CD8-positive, alpha-beta memory T cell (primary cell): Measurements from ENCODE around the gene KDM6B. TPM values are rescaled to one million over a fixed set of nuclear protein-coding genes. Genes with fewer than 3 reads are reported as not detected.

Experiments used
- CTCF ChIA-PET: fragments of 350-600 bp; sonication (Branson Sonifier 250); formaldehyde crosslinking; loops from one replicate; lab custom pipeline; 2021; ENCODE audit warnings: antibody characterized with exemption; lab: Charles Lee
- POLR2A ChIA-PET: fragments of 350-600 bp; sonication (Branson Sonifier 250); formaldehyde crosslinking; loops from one replicate; lab custom pipeline; 2021; ENCODE audit warnings: antibody characterized with exemption; lab: Charles Lee
- DNase-seq, 5 donors: peaks; one replicate each; pipeline versions ENCODE4 v3.0.0 to v3.0.0-alpha.2; 2020 to 2022; ENCODE audit warnings: mixed read lengths in 1 of 5
- H3K27ac ChIP-seq: one replicate; pipeline ENCODE4 v1.7.0; 2013; ENCODE audit warnings: low read depth, mild to moderate bottlenecking, low read length, moderate library complexity
- H3K27me3 ChIP-seq: 2 replicates; pipeline ENCODE4 v1.7.0; 2013; ENCODE audit warnings: low read length, mild to moderate bottlenecking; ENCODE audit not compliant: insufficient read depth, poor library complexity, severe bottlenecking
- H3K36me3 ChIP-seq: 2 replicates; pipeline ENCODE4 v1.7.0; 2013; ENCODE audit warnings: mild to moderate bottlenecking, low read length, moderate library complexity; ENCODE audit not compliant: insufficient read depth
- H3K4me1 ChIP-seq: 2 replicates; pipeline ENCODE4 v1.7.0; 2013; ENCODE audit warnings: mild to moderate bottlenecking, low read length, moderate library complexity; ENCODE audit not compliant: insufficient read depth
- H3K4me3 ChIP-seq: 2 replicates; pipeline ENCODE4 v1.7.0; 2013; ENCODE audit warnings: mild to moderate bottlenecking, low read length
- H3K9me3 ChIP-seq: 2 replicates; pipeline ENCODE4 v1.7.0; 2013; ENCODE audit warnings: mild to moderate bottlenecking, low read length
- H3K27ac Mint-ChIP-seq, 8 donors: one replicate each; pipeline ENCODE4 v1.8.0; 2020 to 2021; ENCODE audit warnings: mixed read lengths in 8 of 8, mild to moderate bottlenecking in 6 of 8, inconsistent platforms in 3 of 8, moderate library complexity in 3 of 8
- H3K27me3 Mint-ChIP-seq, 2 donors: one replicate each; pipeline ENCODE4 v1.8.0; 2020 to 2021; ENCODE audit warnings: mixed read lengths in 2 of 2, mild to moderate bottlenecking in 1 of 2, moderate library complexity in 1 of 2
- H3K36me3 Mint-ChIP-seq, 3 donors: one replicate each; pipeline ENCODE4 v1.8.0; 2020 to 2021; ENCODE audit warnings: mixed read lengths in 3 of 3, inconsistent platforms in 1 of 3, mild to moderate bottlenecking in 1 of 3
- H3K4me1 Mint-ChIP-seq, 3 donors: one replicate each; pipeline ENCODE4 v1.8.0; 2020 to 2021; ENCODE audit warnings: mixed read lengths in 3 of 3, inconsistent platforms in 1 of 3, mild to moderate bottlenecking in 1 of 3
- H3K4me3 Mint-ChIP-seq, 7 donors: one replicate each; pipeline ENCODE4 v1.8.0; 2020 to 2021; ENCODE audit warnings: mixed read lengths in 7 of 7, mild to moderate bottlenecking in 6 of 7, moderate library complexity in 4 of 7, inconsistent platforms in 2 of 7
- H3K9me3 Mint-ChIP-seq, 5 donors: one replicate each; pipeline ENCODE4 v1.8.0; 2020 to 2022; ENCODE audit warnings: mixed read lengths in 5 of 5, mild to moderate bottlenecking in 3 of 5, moderate library complexity in 2 of 5, inconsistent platforms in 1 of 5
- polyA plus RNA-seq: library from polyadenylated mRNA; unstranded; fragments of 300-500 nt; fragmentation: Illumina TruSeq; gene quantifications from one replicate; pipeline ENCODE4 v1.2.3, GENCODE V29; 2021
- total RNA-seq, 2 experiments: library from RNA; stranded (reverse); gene quantifications; one replicate each; pipeline ENCODE4 v1.2.3, GENCODE V29; 2021

KDM6B gene
- total and polyA plus RNA-seq, 3 experiments from 2014 or later: 1.2 to 89.7 (median 84.2) TPM

DNA sequence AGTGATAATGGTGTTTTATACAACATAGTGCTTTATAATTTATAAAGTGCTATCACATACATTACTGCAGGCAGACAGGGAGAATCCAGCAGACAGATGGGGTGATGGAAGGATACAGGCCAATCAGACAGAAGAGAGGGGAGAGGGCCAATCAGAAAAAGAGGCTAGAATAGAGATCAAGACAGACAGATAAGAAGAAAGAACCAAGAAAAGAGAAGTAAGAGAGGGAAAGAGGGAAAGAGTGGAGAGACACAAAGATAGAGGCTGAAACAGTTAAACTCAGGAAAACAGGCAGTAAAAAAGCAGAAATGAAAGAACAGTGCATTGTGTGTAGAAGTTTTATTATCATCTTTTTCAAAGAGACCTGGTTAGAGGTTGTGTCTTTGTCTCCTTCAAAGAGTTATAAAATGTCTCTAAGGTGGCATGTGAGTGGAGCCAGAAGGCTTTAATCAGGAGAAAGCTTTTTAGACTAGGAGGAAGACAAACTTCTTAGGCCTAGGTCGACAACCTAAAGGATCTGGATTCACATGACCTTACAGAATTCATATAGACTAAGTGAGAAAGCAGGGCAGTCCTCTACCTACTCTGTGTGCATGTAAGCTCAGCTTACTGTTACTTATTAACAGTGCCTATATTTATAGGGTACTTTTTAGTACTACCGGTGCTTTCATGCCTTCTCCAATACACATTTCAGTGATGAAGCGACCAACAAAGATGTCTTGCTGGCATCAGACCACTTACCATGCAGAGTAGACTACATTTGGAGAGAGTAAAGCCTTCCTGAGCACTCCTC is 46.3 kb downstream of the KDM6B start:
- Mint-ChIP-seq H3K4me1 (peaks cover 7 to 17% (median 13%) of the 10 kb centered on the region in 3 donors), H3K36me3 (peaks cover 0 to 14% (median 2%) of the 10 kb centered on the region in 3 donors), H3K27me3 (no peaks in the 10 kb centered on the region), H3K9me3 (no peaks in the 10 kb centered on the region), H3K4me3 (no peak overlapping the region), H3K27ac (no peak overlapping the region)
- Histone ChIP-seq H3K4me1 (peaks cover 45% of the 10 kb centered on the region), H3K9me3 (no peaks in the 10 kb centered on the region), H3K36me3 (peaks cover 4% of the 10 kb centered on the region), H3K4me3 (no peak overlapping the region), H3K27me3 (no peaks in the 10 kb centered on the region), H3K27ac (no peak overlapping the region)
- no peak for DNase-seq
- ChIA-PET POLR2A (no interaction called here), CTCF (interaction anchor here (1.3 kb wide), 1 partner anchor 110 kb away, joined by 4 read pairs; no protein-coding TSS in a partner anchor)

DNA sequence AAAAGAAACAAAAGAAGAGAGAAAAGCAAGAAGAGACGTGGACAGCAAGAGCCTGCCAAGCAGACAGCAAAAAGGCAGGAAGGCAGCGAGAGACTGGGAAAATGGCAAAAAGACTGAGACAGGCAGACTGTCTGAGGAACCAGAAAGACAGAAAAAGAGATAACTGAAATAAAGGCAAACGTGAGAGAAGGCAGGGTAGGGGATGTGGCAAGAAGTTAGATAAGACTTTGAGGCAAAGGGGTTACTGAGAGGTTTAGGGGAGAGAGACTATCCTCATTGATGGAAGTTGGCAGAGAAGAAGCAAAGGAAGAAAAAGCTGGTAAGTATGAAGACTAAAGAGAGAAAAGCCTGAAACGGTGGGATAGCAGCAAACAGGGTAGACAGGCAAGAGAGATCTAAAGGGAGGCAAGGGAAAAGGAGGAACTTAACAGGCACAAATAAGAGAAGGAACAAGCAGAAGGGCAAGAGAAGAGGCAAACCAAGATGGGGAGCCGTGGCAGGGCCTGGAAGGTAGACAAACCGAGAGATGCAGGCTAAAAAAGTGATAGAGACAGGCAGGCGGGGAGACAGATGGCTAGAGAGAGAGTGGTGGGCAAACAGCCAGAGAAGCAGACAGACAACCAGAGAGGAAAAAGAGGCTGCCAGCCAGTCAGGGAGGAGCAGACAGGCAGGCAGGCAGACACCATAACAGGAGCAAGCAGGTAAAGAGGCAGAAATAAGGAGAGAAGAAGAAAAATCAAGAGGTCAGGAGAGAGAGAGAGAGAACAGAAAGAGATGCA is 47.4 kb downstream of the KDM6B start:
- Histone ChIP-seq H3K9me3 (no peaks in the 10 kb centered on the region), H3K27ac (no peak overlapping the region), H3K27me3 (no peaks in the 10 kb centered on the region), H3K4me3 (no peak overlapping the region), H3K36me3 (peaks cover 4% of the 10 kb centered on the region), H3K4me1 (peaks cover 47% of the 10 kb centered on the region)
- ChIA-PET POLR2A (no interaction called here), CTCF (no interaction called here)
- Mint-ChIP-seq H3K27ac (no peak overlapping the region), H3K4me1 (peaks cover 8 to 10% (median 8%) of the 10 kb centered on the region in 3 donors), H3K36me3 (peaks cover 0 to 16% (median 0%) of the 10 kb centered on the region in 3 donors), H3K27me3 (peaks cover 0 to 3% of the 10 kb centered on the region in 2 donors), H3K4me3 (no peak overlapping the region), H3K9me3 (peaks cover 0 to 2% (median 0%) of the 10 kb centered on the region in 5 donors)
- DNase-seq: no peak

DNA sequence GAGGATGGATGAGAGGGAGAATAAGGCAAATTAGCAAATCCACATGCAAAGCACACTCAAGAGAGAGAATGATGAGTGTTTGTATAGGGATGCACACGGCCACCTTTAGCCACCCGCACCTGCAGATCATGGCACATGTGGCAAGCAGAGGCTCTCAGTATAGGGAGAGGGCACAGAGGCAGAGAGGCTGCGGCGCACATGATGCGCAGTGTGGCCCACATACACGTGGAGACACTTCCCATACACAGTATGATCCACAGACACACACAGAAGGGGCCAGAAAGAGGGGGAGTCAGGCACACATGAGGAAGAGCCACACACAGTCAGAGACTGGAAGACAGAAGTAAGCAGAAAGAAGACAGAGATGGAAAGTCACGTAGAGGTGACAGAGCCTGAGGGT is 48.1 kb downstream of the KDM6B start:
- POLR2A ChIA-PET: no interaction called here
- Histone ChIP-seq H3K4me1 (peaks cover 53% of the 10 kb centered on the region), H3K9me3 (no peaks in the 10 kb centered on the region), H3K4me3 (no peak overlapping the region), H3K27ac (no peak overlapping the region), H3K27me3 (no peaks in the 10 kb centered on the region), H3K36me3 (peaks cover 4% of the 10 kb centered on the region)
- Mint-ChIP-seq H3K27ac (no peak overlapping the region), H3K27me3 (peaks cover 0 to 3% of the 10 kb centered on the region in 2 donors), H3K9me3 (peaks cover 0 to 2% (median 0%) of the 10 kb centered on the region in 5 donors), H3K36me3 (peaks cover 0 to 15% (median 0%) of the 10 kb centered on the region in 3 donors), H3K4me3 (no peak overlapping the region), H3K4me1 (peaks cover 6 to 11% (median 7%) of the 10 kb centered on the region in 3 donors)
- CTCF ChIA-PET: no interaction called here
- no peak for DNase-seq

DNA sequence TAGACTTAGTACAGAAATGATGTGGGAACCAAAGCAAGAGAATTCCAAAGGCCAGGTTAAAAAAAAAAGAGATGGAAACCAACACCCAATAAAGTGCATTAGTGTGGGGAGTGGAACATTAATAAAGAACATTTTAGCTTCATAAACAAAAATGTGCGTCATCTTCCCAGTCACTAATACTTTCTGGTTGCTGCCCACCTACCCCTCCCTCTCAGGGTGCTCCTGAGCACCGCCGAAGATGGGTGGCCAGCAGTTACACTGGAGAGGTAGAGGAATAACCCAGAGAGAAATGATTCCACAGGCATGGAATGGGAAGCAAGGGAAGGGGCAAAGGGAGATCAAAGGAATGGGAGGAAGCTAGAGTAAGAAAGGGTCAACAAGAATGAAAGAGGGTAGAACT is 48.6 kb downstream of the KDM6B start:
- Mint-ChIP-seq H3K27ac (no peak overlapping the region), H3K27me3 (peaks cover 0 to 3% of the 10 kb centered on the region in 2 donors), H3K36me3 (peaks cover 0 to 13% (median 0%) of the 10 kb centered on the region in 3 donors), H3K9me3 (peaks cover 0 to 2% (median 0%) of the 10 kb centered on the region in 5 donors), H3K4me1 (peaks cover 4 to 11% (median 6%) of the 10 kb centered on the region in 3 donors), H3K4me3 (no peak overlapping the region)
- peaks cover 4% of the 10 kb centered on the region for H3K36me3 ChIP-seq
- no peak overlapping the region for H3K4me3 ChIP-seq
- DNase-seq: no peak
- CTCF ChIA-PET: interaction anchor here (0.8 to 1.3 kb wide), 3 partner anchors 19 to 51 kb away, joined by 3 to 4 read pairs (median 3); no protein-coding TSS in a partner anchor
- no peaks in the 10 kb centered on the region for H3K9me3 ChIP-seq
- no peak overlapping the region for H3K27ac ChIP-seq
- no peaks in the 10 kb centered on the region for H3K27me3 ChIP-seq
- POLR2A ChIA-PET: interaction anchor here (1.9 kb wide), 1 partner anchor 25 kb away, joined by 7 read pairs; the partner anchor contains the start of gene NAA38
- H3K4me1 ChIP-seq: peaks cover 53% of the 10 kb centered on the region

Other genes starting within 250 kb of the KDM6B start
- gene SOX15, start 244.1 kb upstream of the KDM6B start, total RNA-seq: under 1 TPM; 0.29 to 0.31 TPM
- gene SOX15, start 244.1 kb upstream of the KDM6B start, polyA plus RNA-seq: not detected
- 10 to 100 TPM; 45.7 to 45.9 TPM for gene FXR2, start 219.3 kb upstream of the KDM6B start, total RNA-seq
- 20.4 TPM for gene FXR2, start 219.3 kb upstream of the KDM6B start, polyA plus RNA-seq
- 10 to 100 TPM; 18.4 to 21.6 TPM for gene SAT2, start 206.4 kb upstream of the KDM6B start, total RNA-seq
- 37.0 TPM for gene SAT2, start 206.4 kb upstream of the KDM6B start, polyA plus RNA-seq
- gene SHBG, start 204.1 kb upstream of the KDM6B start, total RNA-seq: not detected
- not detected for gene SHBG, start 204.1 kb upstream of the KDM6B start, polyA plus RNA-seq
- gene ATP1B2, start 183.3 kb upstream of the KDM6B start, total RNA-seq: under 1 TPM; 0.40 to 0.53 TPM
- not detected for gene ATP1B2, start 183.3 kb upstream of the KDM6B start, polyA plus RNA-seq
- gene TP53, start 146.7 kb upstream of the KDM6B start, total RNA-seq: 100 to 1,000 TPM; 150 to 151 TPM
- gene TP53, start 146.7 kb upstream of the KDM6B start, polyA plus RNA-seq: 33.5 TPM
- gene WRAP53, start 145.7 kb upstream of the KDM6B start, total RNA-seq: 10 to 100 TPM; 29.1 to 31.3 TPM
- 16.6 TPM for gene WRAP53, start 145.7 kb upstream of the KDM6B start, polyA plus RNA-seq
- gene EFNB3, start 129.0 kb upstream of the KDM6B start, total RNA-seq: not detected
- not detected for gene EFNB3, start 129.0 kb upstream of the KDM6B start, polyA plus RNA-seq
- not detected for gene DNAH2, start 116.5 kb upstream of the KDM6B start, total RNA-seq
- gene DNAH2, start 116.5 kb upstream of the KDM6B start, polyA plus RNA-seq: not detected
- 1 to 10 TPM; 5.3 to 5.5 TPM for gene TMEM88, start 20.8 kb downstream of the KDM6B start, total RNA-seq
- gene TMEM88, start 20.8 kb downstream of the KDM6B start, polyA plus RNA-seq: not detected
- gene NAA38, start 23.3 kb downstream of the KDM6B start, total RNA-seq: 10 to 100 TPM; 58.2 to 65.0 TPM
- gene NAA38, start 23.3 kb downstream of the KDM6B start, polyA plus RNA-seq: 162 TPM
- 10 to 100 TPM; 16.4 to 17.6 TPM for gene CYB5D1, start 23.8 kb downstream of the KDM6B start, total RNA-seq
- gene CYB5D1, start 23.8 kb downstream of the KDM6B start, polyA plus RNA-seq: 3.1 TPM
- 100 to 1,000 TPM; 116 to 123 TPM for gene CHD3, start 54.6 kb downstream of the KDM6B start, total RNA-seq
- 20.1 TPM for gene CHD3, start 54.6 kb downstream of the KDM6B start, polyA plus RNA-seq
- 1 to 10 TPM; 4.4 to 4.8 TPM for gene RNF227, start 82.1 kb downstream of the KDM6B start, total RNA-seq
- 3.3 TPM for gene RNF227, start 82.1 kb downstream of the KDM6B start, polyA plus RNA-seq
- gene KCNAB3, start 95.6 kb downstream of the KDM6B start, total RNA-seq: 1 to 10 TPM; 5.6 to 6.7 TPM
- gene KCNAB3, start 95.6 kb downstream of the KDM6B start, polyA plus RNA-seq: not detected
- gene TRAPPC1, start 97.7 kb downstream of the KDM6B start, total RNA-seq: 100 to 1,000 TPM; 158 TPM
- gene TRAPPC1, start 97.7 kb downstream of the KDM6B start, polyA plus RNA-seq: 272 TPM
- gene CNTROB, start 98.0 kb downstream of the KDM6B start, total RNA-seq: 10 to 100 TPM; 44.3 to 46.8 TPM
- gene CNTROB, start 98.0 kb downstream of the KDM6B start, polyA plus RNA-seq: 12.0 TPM
- gene GUCY2D, start 168.4 kb downstream of the KDM6B start, total RNA-seq: not detected
- gene GUCY2D, start 168.4 kb downstream of the KDM6B start, polyA plus RNA-seq: 0.22 TPM
- not detected for gene ALOX15B, start 204.8 kb downstream of the KDM6B start, total RNA-seq
- not detected for gene ALOX15B, start 204.8 kb downstream of the KDM6B start, polyA plus RNA-seq